SW480 (cell line): ENCODE results near the gene STEAP1B.
"Not testable (repeated sequence)": the region's sequence is repeated elsewhere in the genome, so short reads cannot be mapped to it uniquely, and the experiment has no call there.

Experiments used
- DNase-seq: peaks from one replicate; pipeline ENCODE4 v3.0.0-alpha.2; 2016; ENCODE audit warnings: low spot score

STEAP1B gene

DNA sequence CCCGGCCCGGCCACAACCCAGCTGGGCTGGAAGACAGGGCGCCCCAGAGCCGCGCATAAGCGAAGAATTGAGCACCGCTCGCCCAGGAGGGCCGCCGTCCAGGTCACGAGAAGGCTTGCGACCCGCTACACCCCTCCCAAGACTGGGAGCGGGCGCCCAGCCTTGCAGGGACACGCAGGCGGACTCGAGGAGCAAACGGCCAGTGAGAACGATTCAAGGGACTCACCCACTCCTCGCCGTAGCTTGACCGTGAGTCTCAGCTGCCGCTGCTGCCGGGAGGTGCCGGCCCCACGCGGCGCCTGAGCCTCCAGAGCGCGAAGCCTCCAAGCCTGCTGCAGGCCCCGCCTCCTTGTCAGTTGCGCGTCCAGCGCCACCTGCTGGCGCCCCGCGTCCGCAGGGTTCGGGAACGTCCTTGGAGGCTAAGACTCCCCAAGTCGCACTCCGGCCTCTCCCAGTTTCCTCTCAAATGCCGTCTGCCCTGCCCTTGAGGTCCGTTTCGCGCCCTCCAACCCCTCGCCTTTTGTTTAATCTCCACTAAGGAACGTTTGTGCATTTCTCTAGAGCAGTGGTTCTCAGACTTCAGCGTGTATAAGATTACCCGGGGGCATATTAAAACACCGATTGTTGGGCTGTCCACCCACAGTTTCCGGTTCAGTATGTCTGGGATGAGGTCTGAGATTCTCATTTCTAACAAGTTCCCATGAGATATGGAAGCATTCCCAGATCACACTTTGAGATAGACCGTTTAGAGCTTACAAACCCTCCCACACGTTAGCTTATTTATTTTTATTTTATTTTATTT is at the start of gene STEAP1B:
TSS of gene STEAP1B (minus strand) at position 301 of the 802 bp plus-strand sequence. CDS start 5,333 bp downstream, outside the sequence.
- peak; percentile 21 for DNase-seq

DNA sequence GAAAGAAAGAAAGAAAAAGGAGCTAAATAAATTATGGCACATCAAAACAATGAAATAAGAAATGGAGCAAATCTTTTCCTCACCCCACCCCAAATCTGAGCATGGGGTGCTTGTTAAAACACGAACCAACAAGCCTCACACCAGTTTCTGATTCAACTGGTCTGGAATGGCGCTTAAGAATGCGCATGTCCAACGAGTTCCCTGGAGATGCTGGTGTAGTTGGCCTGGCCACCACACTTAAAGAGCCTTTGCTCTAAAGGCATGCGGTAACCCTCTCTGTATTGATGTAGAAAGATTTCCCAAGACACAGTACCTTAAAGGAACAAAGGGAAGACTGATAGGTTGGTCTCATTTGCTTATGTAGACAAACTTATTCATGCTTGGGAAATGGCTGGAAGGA is 49.1 kb upstream of the STEAP1B start:
- DNase-seq = no peak

GRCh38 chr7:22548313-22548712 is 48.3 kb upstream of the STEAP1B start:
- DNase-seq = no peak

DNA sequence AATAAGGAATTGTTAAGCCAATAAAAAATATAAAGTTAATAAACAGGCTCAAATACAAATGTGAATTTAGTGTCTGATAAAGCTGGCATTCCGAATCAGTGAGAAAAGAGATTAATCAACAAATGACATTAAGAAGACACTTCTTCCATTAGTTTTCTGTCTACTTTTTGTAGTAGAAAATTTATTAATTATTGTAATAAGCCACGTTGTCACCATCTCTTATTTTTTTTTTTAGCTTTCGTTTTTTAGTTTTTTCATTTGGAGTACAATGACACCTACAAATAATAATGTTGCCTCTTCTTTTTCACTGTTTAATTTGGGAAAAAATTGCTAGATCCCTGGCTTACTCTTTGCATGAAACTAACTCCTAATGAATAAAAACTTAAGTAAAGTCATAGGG is 46.8 kb upstream of the STEAP1B start:
- no peak for DNase-seq

DNA sequence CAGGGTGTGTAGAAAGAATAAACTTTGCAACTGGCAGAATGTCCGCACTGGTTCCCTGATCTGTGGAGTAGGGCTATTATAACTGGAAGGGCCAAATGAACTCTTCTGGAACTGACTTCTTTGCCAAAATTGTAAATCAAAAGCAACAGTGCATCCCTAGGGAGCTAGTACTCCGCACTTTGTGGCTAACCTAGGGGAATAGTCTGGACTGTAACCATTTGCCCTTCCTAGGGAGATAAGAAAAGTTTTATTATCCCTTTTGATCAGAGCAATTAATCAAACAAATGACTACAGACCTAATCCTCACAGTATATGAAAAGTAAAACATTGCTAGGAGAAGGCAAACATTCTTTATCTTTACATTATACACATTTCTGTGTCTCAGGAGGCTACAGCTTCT is 45.5 kb upstream of the STEAP1B start:
- DNase-seq = no peak

DNA sequence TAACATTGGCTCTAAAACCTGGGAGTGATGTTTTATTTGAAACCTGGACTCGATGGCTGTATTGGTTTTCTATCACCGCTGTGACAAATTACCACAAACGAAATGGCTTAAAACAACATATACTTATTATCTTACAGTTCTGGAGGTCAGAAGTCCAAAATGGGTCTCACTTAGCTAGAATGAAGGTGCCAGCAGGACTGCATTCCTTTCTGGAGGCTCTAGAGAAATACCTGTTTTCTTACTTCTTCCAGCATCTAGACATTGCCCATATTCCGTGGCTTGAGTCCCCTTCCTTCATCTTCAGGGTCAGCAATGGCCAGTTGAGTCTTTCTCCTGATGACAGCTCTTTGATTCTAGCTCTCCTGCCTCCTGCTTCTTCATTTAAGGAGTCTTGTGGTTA is 44.3 kb upstream of the STEAP1B start:
- DNase-seq = no peak

- DNase-seq = no peak
These were observed 43.2 kb upstream of the STEAP1B start for GRCh38 chr7:22543169-22543568.

GRCh38 chr7:22542669-22543068 is 42.7 kb upstream of the STEAP1B start:
- no peak for DNase-seq

DNA sequence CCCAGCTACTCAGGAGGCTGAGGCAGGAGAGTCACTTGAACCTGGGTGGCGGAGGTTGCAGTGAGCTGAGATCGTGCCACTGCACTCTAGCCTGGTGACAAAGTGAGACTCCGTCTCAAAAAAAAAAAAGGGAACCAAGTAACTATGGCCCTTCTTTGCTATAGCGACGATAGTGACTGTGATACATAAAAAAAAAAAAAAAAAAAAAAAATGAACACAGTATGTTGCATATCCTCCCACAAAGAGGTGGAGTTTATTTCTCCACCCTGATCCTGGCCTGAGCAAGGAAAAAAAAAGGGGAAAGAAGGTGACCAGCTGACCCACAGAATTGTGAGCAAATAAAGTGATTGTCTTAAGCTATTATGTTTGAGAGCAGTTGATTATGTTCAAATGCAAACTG is 42.3 kb upstream of the STEAP1B start:
- DNase-seq = no peak

GRCh38 chr7:22541789-22542188 is 41.8 kb upstream of the STEAP1B start:
- no peak for DNase-seq

DNA sequence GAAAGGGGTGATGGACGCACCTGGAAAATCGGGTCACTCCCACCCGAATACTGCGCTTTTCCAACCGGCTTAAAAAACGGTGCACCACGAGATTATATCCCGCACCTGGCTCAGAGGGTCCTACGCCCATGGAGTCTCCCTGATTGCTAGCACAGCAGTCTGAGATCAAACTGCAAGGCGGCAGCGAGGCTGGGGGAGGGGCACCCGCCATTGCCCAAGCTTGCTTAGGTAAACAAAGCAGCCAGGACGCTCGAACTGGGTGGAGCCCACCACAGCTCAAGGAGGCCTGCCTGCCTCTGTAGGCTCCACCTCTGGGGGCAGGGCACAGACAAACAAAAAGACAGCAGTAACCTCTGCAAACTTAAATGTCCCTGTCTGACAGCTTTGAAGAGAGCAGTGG is 28.5 kb upstream of the STEAP1B start:
- DNase-seq = not testable (repeated sequence)

GRCh38 chr7:22524353-22524947 is 24.5 kb upstream of the STEAP1B start:
- DNase-seq = not testable (repeated sequence)

GRCh38 chr7:22523478-22524352 is 23.7 kb upstream of the STEAP1B start:
- DNase-seq = peak; percentile 50

- not testable (repeated sequence) for DNase-seq
These were observed 19.6 kb upstream of the STEAP1B start for GRCh38 chr7:22519560-22519959.

- DNase-seq = not testable (repeated sequence)
These were observed 17.0 kb upstream of the STEAP1B start for GRCh38 chr7:22516950-22517349.

- DNase-seq = not testable (repeated sequence)
These were observed 15.0 kb upstream of the STEAP1B start for GRCh38 chr7:22514963-22515362.

DNA sequence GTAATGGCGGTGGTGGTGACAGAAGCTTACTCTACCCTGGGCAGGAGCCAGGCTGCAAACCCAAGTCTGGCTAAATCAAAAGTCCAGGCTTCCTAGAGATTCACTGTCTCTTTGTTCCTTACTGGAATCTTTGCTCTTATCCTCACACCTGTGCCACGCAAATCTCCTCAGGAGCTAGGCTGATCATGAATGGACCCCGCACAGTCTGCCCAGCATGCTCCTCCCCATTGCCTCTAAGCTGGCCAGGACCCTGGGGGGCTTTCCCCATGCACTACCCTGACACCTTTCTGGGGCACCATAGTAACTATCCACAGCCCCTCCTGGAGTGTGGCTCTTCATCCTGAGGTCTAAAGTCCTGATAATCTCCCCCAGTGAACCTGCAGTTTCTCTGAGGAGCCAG is 7.3 kb upstream of the STEAP1B start:
- DNase-seq = not testable (repeated sequence)

DNA sequence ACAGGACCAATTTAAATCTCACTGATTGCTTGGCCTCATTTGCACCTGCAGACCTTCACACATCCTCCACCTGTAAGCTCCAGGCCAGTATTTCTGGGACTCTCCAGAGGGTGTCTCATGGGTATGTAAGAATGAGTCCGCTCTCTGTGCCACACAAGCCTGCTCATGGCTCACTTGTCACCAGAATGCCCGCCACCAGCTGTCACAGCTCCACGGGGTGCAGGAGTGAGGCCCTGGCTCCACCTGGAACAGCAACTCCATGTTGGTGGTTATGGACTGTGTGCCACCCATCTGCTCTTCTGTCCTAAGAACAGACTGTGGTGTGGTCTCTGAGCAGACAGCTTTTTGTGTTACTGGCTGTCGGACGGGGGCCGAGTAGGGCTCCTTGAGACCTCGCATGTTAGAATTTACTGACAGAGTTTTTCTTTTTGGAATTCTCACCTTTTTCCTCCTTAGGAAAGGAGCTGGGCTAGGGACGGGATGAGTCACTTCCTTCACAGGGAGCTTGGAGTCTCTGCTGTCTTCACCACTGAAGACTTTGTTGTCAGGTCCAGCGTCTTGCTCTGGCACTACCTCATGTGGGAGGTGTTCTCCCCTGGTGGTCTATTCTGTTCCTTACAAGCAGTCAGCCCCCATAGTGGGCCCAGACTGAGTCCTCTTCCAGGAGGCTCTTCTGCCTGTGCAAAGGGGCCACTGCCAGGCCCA is 6.5 kb upstream of the STEAP1B start:
- DNase-seq = not testable (repeated sequence)

DNA sequence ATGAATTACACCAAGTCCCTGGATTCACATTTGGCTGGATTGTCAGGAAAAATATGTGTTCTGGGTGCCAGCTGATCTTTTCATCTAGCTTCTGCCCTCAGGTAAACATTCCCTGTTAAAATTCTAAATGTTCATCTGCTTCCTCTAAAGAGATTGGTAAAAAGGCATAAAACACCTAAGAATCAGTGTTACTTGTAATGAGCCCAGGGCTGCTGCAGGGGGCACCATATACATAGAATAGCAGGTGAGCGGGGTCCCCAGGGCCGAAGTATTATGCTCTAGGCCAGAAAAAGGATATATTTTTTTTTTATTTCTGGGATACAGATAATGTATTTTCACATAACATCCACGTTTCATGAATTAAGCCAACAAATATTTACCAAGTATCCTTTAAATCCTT is 4.5 kb upstream of the STEAP1B start:
- not testable (repeated sequence) for DNase-seq

- not testable (repeated sequence) for DNase-seq
These were observed 2.1 kb upstream of the STEAP1B start for GRCh38 chr7:22502104-22502503.

- peak; percentile 55 for DNase-seq
These were observed 1.3 kb upstream of the STEAP1B start for GRCh38 chr7:22501336-22501735.

DNA sequence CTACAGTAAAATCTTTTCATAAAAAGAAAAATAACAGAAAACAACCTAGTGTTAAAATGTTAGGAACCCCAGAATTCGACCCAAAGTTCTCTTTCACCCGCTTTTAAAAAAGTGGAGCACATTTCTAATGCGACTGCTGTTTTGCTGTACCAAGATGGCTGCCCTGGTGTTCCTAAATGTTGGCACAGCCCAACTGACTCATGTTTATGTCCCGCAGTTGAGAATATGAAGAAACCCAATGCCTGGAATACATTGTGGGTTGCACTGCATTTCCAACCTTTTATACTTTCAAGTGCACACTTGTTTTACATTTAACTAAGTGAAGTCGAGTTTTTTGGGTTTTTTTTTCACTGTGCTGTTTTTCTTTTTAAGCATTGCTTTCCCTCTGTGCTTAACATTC is 944 bp downstream of the STEAP1B start:
- no peak for DNase-seq
